Endothelial cell of umbilical vein (primary cell): ENCODE measurements around the gene BCAS3. TPM values are rescaled to one million over a fixed set of nuclear protein-coding genes. Genes with fewer than 3 reads are reported as not detected.

Experiments used
- BruUV-seq: library from RNA; stranded (reverse); fragments of 400-500 nt; replicated peaks from 2 replicates; lab custom pipeline; 2021; lab: Mats Ljungman, UMichigan
- CTCF ChIA-PET: fragments of 300-600, 350-600 bp; sonication (Branson Sonifier 250); formaldehyde crosslinking; loops from one replicate; lab custom pipeline; 2021; ENCODE audit warnings: antibody characterized with exemption, inconsistent platforms; lab: Charles Lee
- POLR2A ChIA-PET: fragments of 300-600, 350-600 bp; sonication (Branson Sonifier 250); formaldehyde crosslinking; loops from one replicate; lab custom pipeline; 2021; ENCODE audit warnings: antibody characterized with exemption, inconsistent platforms; lab: Charles Lee
- DNase-seq: peaks from one replicate; pipeline ENCODE4 v3.0.0-alpha.2; 2011; ENCODE audit warnings: low read depth, low spot score
- FAIRE-seq: peaks from 2 replicates; lab custom pipeline; 2011; peaks lifted over from hg19 to GRCh38; lab: Jason Lieb, UNC
- H2AFZ ChIP-seq: 2 replicates; pipeline ENCODE4 v1.6.0; 2012; ENCODE audit warnings: low read depth, low read length, control low read depth, inconsistent platforms
- H3K27ac ChIP-seq: 2 replicates; pipeline ENCODE4 v1.5.1; 2011; ENCODE audit warnings: low read depth, mild to moderate bottlenecking, control low read depth, low read length, moderate library complexity; ENCODE audit not compliant: insufficient read depth
- H3K27me3 ChIP-seq, 2 experiments: 2 replicates each; pipeline versions ENCODE4 v1.6.0 to v1.6.1; 2011; ENCODE audit warnings: low read length in 2 of 2, mixed read lengths in 1 of 2; ENCODE audit not compliant: control insufficient read depth in 2 of 2, insufficient read depth in 2 of 2
- H3K36me3 ChIP-seq, 2 experiments: 2 replicates in 1 of 2; 3 replicates in 1 of 2; pipeline ENCODE4 v1.5.1; 2011; ENCODE audit warnings: low read length in 2 of 2, mild to moderate bottlenecking in 1 of 2, moderate library complexity in 1 of 2; ENCODE audit not compliant: control insufficient read depth in 2 of 2, insufficient read depth in 2 of 2; ENCODE audit errors: extremely low read depth in 1 of 2
- H3K4me1 ChIP-seq: 3 replicates; pipeline ENCODE4 v1.5.1; 2011; ENCODE audit warnings: mild to moderate bottlenecking, low read length; ENCODE audit not compliant: control insufficient read depth, insufficient read depth; ENCODE audit errors: extremely low read depth
- H3K4me2 ChIP-seq: 2 replicates; pipeline ENCODE4 v1.6.1; 2011; ENCODE audit warnings: low read length, control low read depth, mixed read lengths; ENCODE audit not compliant: insufficient read depth
- H3K4me3 ChIP-seq, 3 experiments: fragments of 200-600 bp in 1 of 3; sonication (generic), shearing (Covaris generic) in 1 of 3; replicated peaks in 1 of 3; 2 replicates each; pipeline ENCODE4 v1.5.1; 2011 to 2016; ENCODE audit warnings: control low read depth in 3 of 3, low read length in 3 of 3, mild to moderate bottlenecking in 2 of 3, inconsistent platforms in 1 of 3, low read depth in 1 of 3, moderate library complexity in 1 of 3; ENCODE audit not compliant: insufficient read depth in 1 of 3
- H3K79me2 ChIP-seq: 2 replicates; pipeline ENCODE4 v1.6.0; 2012; ENCODE audit warnings: low read length, inconsistent platforms; ENCODE audit not compliant: control insufficient read depth, insufficient read depth
- H3K9ac ChIP-seq: replicated peaks from 2 replicates; pipeline ENCODE3; 2011; ENCODE audit warnings: low read length, control low read depth; ENCODE audit not compliant: insufficient read depth; ENCODE audit errors: extremely low read depth
- H3K9me1 ChIP-seq: replicated peaks from 3 replicates; pipeline ENCODE4 v1.6.0; 2011; ENCODE audit warnings: mild to moderate bottlenecking, low read length; ENCODE audit not compliant: control insufficient read depth, insufficient read depth; ENCODE audit errors: extremely low read depth
- H3K9me3 ChIP-seq: replicated peaks from 2 replicates; pipeline ENCODE4 v1.5.1; 2012; ENCODE audit warnings: low read length, inconsistent platforms; ENCODE audit not compliant: control insufficient read depth, insufficient read depth
- H4K20me1 ChIP-seq: replicated peaks from 2 replicates; pipeline ENCODE3; 2011; ENCODE audit warnings: mild to moderate bottlenecking, low read length; ENCODE audit not compliant: control insufficient read depth, insufficient read depth; ENCODE audit errors: extremely low read depth
- EZH2 ChIP-seq: IDR thresholded peaks from 2 replicates; pipeline ENCODE4 v1.6.1; 2012; ENCODE audit warnings: borderline replicate concordance, low read depth, mild to moderate bottlenecking, moderate library complexity, low read length, inconsistent platforms; ENCODE audit not compliant: severe bottlenecking
- FOS ChIP-seq: IDR thresholded peaks from 2 replicates; pipeline ENCODE4 v1.6.1; 2011; ENCODE audit warnings: mild to moderate bottlenecking, low read length, moderate library complexity, borderline replicate concordance; ENCODE audit not compliant: insufficient read depth
- GATA2 ChIP-seq: IDR thresholded peaks from 2 replicates; pipeline ENCODE4 v1.7.0; 2011; ENCODE audit warnings: low read depth, mild to moderate bottlenecking, moderate library complexity, mixed read lengths, low read length; ENCODE audit not compliant: insufficient read length, insufficient read depth
- JUN ChIP-seq: IDR thresholded peaks from 2 replicates; pipeline ENCODE4 v1.6.1; 2011; ENCODE audit warnings: borderline replicate concordance, low read depth; ENCODE audit not compliant: insufficient read length, insufficient read depth
- MYC ChIP-seq: IDR thresholded peaks from one replicate; pipeline ENCODE4 v1.6.1; 2011; ENCODE audit warnings: mild to moderate bottlenecking, low read depth, low read length
- POLR2A ChIP-seq: IDR thresholded peaks from 2 replicates; pipeline ENCODE4 v1.6.1; 2012; ENCODE audit warnings: low read depth, mild to moderate bottlenecking, control low read depth, low read length
- POLR2AphosphoS5 ChIP-seq: IDR thresholded peaks from 2 replicates; pipeline ENCODE4 v1.6.1; 2012; ENCODE audit warnings: low read depth, mild to moderate bottlenecking, control low read depth, low read length, moderate library complexity; ENCODE audit not compliant: insufficient read depth
- dilution Hi-C: fragments of 300-500 bp; cut with MboI; formaldehyde crosslinking; loops from one replicate; pipeline ENCODE4 v1.15.0; 2019; ENCODE audit warnings: low sequenced_read_pairs; ENCODE audit not compliant: extremely low pct_ligation_motif_present
- intact Hi-C: fragments of 100-400 bp; cut with micrococcal nuclease; formaldehyde crosslinking; loops from one replicate; pipeline ENCODE4 v1.10.0; 2022
- polyA plus RNA-seq, 4 experiments: library from polyadenylated mRNA; depleted of rRNA in 3 of 4; stranded (reverse) in 3 of 4; unstranded in 1 of 4; fragments of >200 nt; gene quantifications; 2 replicates each; pipeline versions ENCODE4 v1.2.1 to v1.2.3, GENCODE V29; 2011 to 2012; ENCODE audit warnings: missing spikeins in 1 of 4
- total RNA-seq: library from RNA; stranded (reverse); gene quantifications from 2 replicates; pipeline ENCODE4 v1.2.3, GENCODE V29; 2021
- TF ChIP-seq, protein P1 (sequence below), 2 donors: IDR thresholded peaks; 1 replicate in 1 of 2; 2 replicates in 1 of 2; pipeline ENCODE4 v1.5.1; 2011; ENCODE audit warnings: low read length in 2 of 2, mild to moderate bottlenecking in 2 of 2, moderate library complexity in 2 of 2, control low read depth in 1 of 2, inconsistent platforms in 1 of 2, low read depth in 1 of 2; ENCODE audit not compliant: insufficient read depth in 1 of 2; ENCODE audit errors: extremely low read depth in 1 of 2
- TF ChIP-seq, protein P2 (sequence below): IDR thresholded peaks from 2 replicates; pipeline ENCODE4 v1.6.1; 2011; ENCODE audit not compliant: insufficient read depth, insufficient read length

Gene BCAS3
- total and polyA plus RNA-seq, 2 donors (not counting 3 experiments of a cell fraction or from before 2014, with no cell fraction given) = 8.2 to 16.0 TPM

DNA sequence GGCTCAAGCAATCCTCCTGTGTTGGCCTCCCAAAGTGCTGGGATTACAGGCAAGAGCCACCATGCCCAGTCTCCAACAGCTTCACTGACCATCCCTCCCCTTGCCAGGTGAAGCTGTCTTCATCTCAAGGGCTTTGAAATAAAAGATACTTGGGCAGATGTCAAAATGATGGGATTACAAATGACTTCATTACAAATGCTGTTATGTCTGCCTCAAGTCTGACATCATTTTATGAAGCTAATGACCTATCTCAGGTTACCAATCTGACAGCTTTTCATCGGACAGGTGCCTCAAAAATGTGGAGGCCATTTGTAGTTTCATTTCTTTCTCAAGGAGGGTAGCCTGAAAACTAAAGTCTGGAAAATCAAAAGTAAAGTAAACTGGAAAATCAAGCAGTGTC lies 398.3 kb downstream of the BCAS3 start:
- DNase-seq = no peak
- Histone ChIP-seq H3K27me3 (no peaks in the 10 kb centered on the region), H3K36me3 (no peaks in the 10 kb centered on the region), H3K9me1 (no peaks in the 10 kb centered on the region), H3K4me3 (no peak overlapping the region), H3K9ac (no peak overlapping the region), H4K20me1 (no peaks in the 10 kb centered on the region), H3K4me2 (no peak overlapping the region), H3K79me2 (no peaks in the 10 kb centered on the region), H3K4me1 (no peaks in the 10 kb centered on the region), H3K9me3 (no peaks in the 10 kb centered on the region), H2AFZ (no peak overlapping the region), H3K27ac (no peak overlapping the region)
- dilution Hi-C loops = no loop called here
- TF ChIP-seq JUN = no peak
- TF ChIP-seq, protein P1, sequence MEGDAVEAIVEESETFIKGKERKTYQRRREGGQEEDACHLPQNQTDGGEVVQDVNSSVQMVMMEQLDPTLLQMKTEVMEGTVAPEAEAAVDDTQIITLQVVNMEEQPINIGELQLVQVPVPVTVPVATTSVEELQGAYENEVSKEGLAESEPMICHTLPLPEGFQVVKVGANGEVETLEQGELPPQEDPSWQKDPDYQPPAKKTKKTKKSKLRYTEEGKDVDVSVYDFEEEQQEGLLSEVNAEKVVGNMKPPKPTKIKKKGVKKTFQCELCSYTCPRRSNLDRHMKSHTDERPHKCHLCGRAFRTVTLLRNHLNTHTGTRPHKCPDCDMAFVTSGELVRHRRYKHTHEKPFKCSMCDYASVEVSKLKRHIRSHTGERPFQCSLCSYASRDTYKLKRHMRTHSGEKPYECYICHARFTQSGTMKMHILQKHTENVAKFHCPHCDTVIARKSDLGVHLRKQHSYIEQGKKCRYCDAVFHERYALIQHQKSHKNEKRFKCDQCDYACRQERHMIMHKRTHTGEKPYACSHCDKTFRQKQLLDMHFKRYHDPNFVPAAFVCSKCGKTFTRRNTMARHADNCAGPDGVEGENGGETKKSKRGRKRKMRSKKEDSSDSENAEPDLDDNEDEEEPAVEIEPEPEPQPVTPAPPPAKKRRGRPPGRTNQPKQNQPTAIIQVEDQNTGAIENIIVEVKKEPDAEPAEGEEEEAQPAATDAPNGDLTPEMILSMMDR (IDR thresholded peaks at IDR 0.05; ENCODE audit: extremely low read depth in 1 of 2, insufficient read depth in 1 of 2, low read depth in 1 of 2, low read length in 2 of 2) = no peak
- TF ChIP-seq FOS = no peak
- TF ChIP-seq POLR2A = no peak
- TF ChIP-seq, protein P2, sequence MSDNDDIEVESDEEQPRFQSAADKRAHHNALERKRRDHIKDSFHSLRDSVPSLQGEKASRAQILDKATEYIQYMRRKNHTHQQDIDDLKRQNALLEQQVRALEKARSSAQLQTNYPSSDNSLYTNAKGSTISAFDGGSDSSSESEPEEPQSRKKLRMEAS = no peak
- TF ChIP-seq GATA2 = no peak
- TF ChIP-seq MYC = no peak
- no peak for TF ChIP-seq EZH2
- no peak for TF ChIP-seq POLR2AphosphoS5
- no peak for FAIRE-seq
- BruUV-seq = no TSS peak
- CTCF ChIA-PET = no interaction called here
- intact Hi-C loops = no loop called here
- POLR2A ChIA-PET = no interaction called here
